Mesendoderm (in vitro differentiated cells): ENCODE measurements around the gene GLDC.
"Not testable (repeated sequence)": the region's sequence is repeated elsewhere in the genome, so short reads cannot be mapped to it uniquely, and the experiment has no call there.

ENCODE experiments used
- DNase-seq: peaks from one replicate; pipeline ENCODE4 v3.0.0; 2013
- H2AK5ac ChIP-seq: 2 replicates; pipeline ENCODE4 v1.6.1; 2013; ENCODE audit warnings: low read length, inconsistent platforms
- H2BK120ac ChIP-seq: 2 replicates; pipeline ENCODE4 v1.6.1; 2013; ENCODE audit warnings: low read depth, mild to moderate bottlenecking, low read length, moderate library complexity, mixed read lengths
- H2BK15ac ChIP-seq: replicated peaks from 2 replicates; pipeline ENCODE4 v1.6.1; 2013; ENCODE audit warnings: low read depth, mild to moderate bottlenecking, moderate library complexity
- H2BK5ac ChIP-seq: 2 replicates; pipeline ENCODE4 v1.6.1; 2013; ENCODE audit warnings: low read length, inconsistent platforms
- H3K18ac ChIP-seq: 2 replicates; pipeline ENCODE4 v1.6.1; 2013; ENCODE audit warnings: mild to moderate bottlenecking, low read length, mixed read lengths
- H3K23ac ChIP-seq: one replicate; pipeline ENCODE4 v1.6.1; 2013; ENCODE audit warnings: low read length
- H3K27ac ChIP-seq: 2 replicates; pipeline ENCODE4 v1.5.1; 2013; ENCODE audit warnings: low read depth, mild to moderate bottlenecking, inconsistent platforms, low read length, moderate library complexity
- H3K27me3 ChIP-seq: 2 replicates; pipeline ENCODE4 v1.6.1; 2013; ENCODE audit warnings: low read length, control low read depth, mild to moderate bottlenecking, inconsistent platforms; ENCODE audit not compliant: insufficient read depth, poor library complexity
- H3K36me3 ChIP-seq: 2 replicates; pipeline ENCODE4 v1.6.1; 2013; ENCODE audit warnings: low read length, inconsistent platforms; ENCODE audit not compliant: control insufficient read depth, insufficient read depth
- H3K4ac ChIP-seq: one replicate; pipeline ENCODE4 v1.6.1; 2013; ENCODE audit warnings: low read depth, mild to moderate bottlenecking, low read length, moderate library complexity
- H3K4me1 ChIP-seq: 2 replicates; pipeline ENCODE4 v1.6.1; 2013; ENCODE audit warnings: low read depth, low read length, inconsistent platforms; ENCODE audit not compliant: control insufficient read depth
- H3K4me2 ChIP-seq: 2 replicates; pipeline ENCODE4 v1.6.1; 2013; ENCODE audit warnings: low read length
- H3K4me3 ChIP-seq: 2 replicates; pipeline ENCODE4 v1.5.1; 2013; ENCODE audit warnings: mild to moderate bottlenecking, low read length
- H3K56ac ChIP-seq: one replicate; pipeline ENCODE4 v1.6.1; 2013; ENCODE audit warnings: low read length
- H3K79me1 ChIP-seq: 2 replicates; pipeline ENCODE4 v1.6.1; 2013; ENCODE audit warnings: low read length, inconsistent platforms
- H3K79me2 ChIP-seq: 2 replicates; pipeline ENCODE4 v1.6.1; 2013; ENCODE audit warnings: mild to moderate bottlenecking, low read length; ENCODE audit not compliant: control insufficient read depth, insufficient read depth
- H3K9ac ChIP-seq: 2 replicates; pipeline ENCODE4 v1.6.1; 2013; ENCODE audit warnings: low read length, inconsistent platforms
- H4K5ac ChIP-seq: one replicate; pipeline ENCODE4 v1.6.1; 2013; ENCODE audit warnings: low read length
- H4K8ac ChIP-seq: one replicate; pipeline ENCODE4 v1.6.1; 2013; ENCODE audit warnings: low read depth, mild to moderate bottlenecking, control low read depth, low read length, moderate library complexity
- WGBS: extraction: QIAGEN DNeasy Blood & Tissue Kit; methylation state at CpG from one replicate; pipeline ENCODE4 v1.1.7; 2013; ENCODE audit warnings: low lambda C conversion rate, missing lambda C conversion rate; ENCODE audit not compliant: insufficient coverage; ENCODE audit errors: extremely low coverage; 5-methylcytosine and 5-hydroxymethylcytosine counted together

Gene GLDC

DNA sequence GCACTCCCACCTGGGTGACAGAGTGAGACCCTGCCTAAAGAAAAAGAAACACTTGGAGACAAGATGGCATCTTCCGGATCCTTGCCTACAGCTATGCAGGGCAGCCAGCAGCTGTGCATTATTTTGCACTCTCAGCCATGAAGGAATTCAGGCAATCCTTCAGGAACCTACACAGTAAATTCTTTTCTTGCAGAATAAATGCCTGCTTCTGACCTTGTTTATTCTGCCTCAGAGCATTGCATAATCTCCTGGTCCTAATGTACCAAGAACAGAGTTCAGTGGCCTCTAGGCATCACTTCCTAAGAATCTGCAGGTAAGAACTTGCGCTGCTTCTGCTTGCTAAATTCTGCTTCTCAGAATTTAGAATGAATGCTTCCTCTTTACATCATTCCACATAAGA is 16.8 kb downstream of the GLDC start:
- Histone ChIP-seq H3K18ac (no peak overlapping the region), H3K4me2 (no peak overlapping the region), H3K79me1 (no peaks in the 10 kb centered on the region), H2BK5ac (no peak overlapping the region), H3K4me3 (no peak overlapping the region), H3K27ac (no peak overlapping the region), H3K23ac (no peak overlapping the region), H4K8ac (no peak overlapping the region), H3K4me1 (peaks cover 25% of the 10 kb centered on the region), H3K56ac (no peak overlapping the region), H4K5ac (no peak overlapping the region), H3K79me2 (no peaks in the 10 kb centered on the region), H3K27me3 (no peaks in the 10 kb centered on the region), H3K4ac (no peak overlapping the region), H2BK120ac (no peak overlapping the region), H2BK15ac (no peak overlapping the region), H2AK5ac (no peak overlapping the region), H3K36me3 (no peaks in the 10 kb centered on the region), H3K9ac (no peak overlapping the region)
- no CpG with 5 or more reads among the region's 2 CpGs for WGBS
- no peak for DNase-seq

DNA sequence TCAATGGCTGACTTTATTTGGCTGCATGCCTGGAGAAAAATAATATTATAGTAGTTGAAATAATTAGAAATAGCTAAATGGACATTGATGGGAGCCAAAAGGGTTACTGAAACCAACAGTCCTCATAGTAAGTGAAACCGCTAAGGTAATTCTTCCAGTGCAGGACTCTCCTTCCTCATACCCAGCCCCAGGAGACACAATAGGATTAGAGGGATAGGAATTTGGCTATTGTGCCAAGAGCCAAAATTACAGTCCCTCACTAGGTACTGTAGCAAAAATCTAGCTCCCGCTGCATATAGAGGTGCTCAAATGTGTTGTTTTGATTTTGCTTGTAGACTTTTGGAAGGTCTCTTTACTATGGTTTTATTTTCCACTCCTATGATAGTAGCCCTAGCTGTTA is 20.2 kb downstream of the GLDC start:
- Histone ChIP-seq H3K27me3 (no peaks in the 10 kb centered on the region), H3K4me2 (no peak overlapping the region), H3K36me3 (no peaks in the 10 kb centered on the region), H4K5ac (no peak overlapping the region), H3K4me1 (peaks cover 17% of the 10 kb centered on the region), H3K27ac (peak overlapping the region; percentile 77), H2BK120ac (no peak overlapping the region), H3K79me2 (no peaks in the 10 kb centered on the region), H3K9ac (no peak overlapping the region), H3K18ac (peak overlapping the region; percentile 70), H3K4me3 (no peak overlapping the region), H4K8ac (no peak overlapping the region), H3K56ac (peak overlapping the region; percentile 72), H3K23ac (no peak overlapping the region), H2BK15ac (peak overlapping the region; percentile 77), H2BK5ac (no peak overlapping the region), H2AK5ac (no peak overlapping the region), H3K79me1 (no peaks in the 10 kb centered on the region), H3K4ac (no peak overlapping the region)
- WGBS: no CpG with 5 or more reads among the region's 2 CpGs
- peak; percentile 56 for DNase-seq

DNA sequence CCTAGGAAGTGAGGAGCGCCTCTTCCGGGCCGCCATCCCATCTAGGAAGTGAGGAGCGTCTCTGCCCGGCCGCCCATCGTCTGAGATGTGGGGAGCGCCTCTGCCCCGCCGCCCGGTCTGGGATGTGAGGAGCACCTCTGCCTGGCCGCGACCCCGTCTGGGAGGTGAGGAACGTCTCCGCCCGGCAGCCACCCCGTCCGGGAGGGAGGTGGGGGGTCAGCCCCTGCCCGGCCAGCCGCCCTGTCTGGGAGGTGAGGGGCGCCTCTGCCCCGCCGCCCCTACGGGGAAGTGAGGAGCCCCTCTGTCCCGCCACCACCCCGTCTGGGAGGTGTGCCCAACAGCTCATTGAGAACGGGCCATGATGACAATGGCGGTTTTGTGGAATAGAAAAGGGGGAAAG is 22.7 kb downstream of the GLDC start:
- H2AK5ac ChIP-seq, H3K56ac ChIP-seq, H2BK5ac ChIP-seq, H3K18ac ChIP-seq, H3K27me3 ChIP-seq, H3K27ac ChIP-seq, DNase-seq, H3K4ac ChIP-seq, H2BK15ac ChIP-seq, H3K4me3 ChIP-seq, H4K5ac ChIP-seq, H4K8ac ChIP-seq, H2BK120ac ChIP-seq, H3K9ac ChIP-seq, H3K79me1 ChIP-seq, H3K79me2 ChIP-seq, H3K36me3 ChIP-seq, H3K4me2 ChIP-seq, H3K23ac ChIP-seq: not testable (repeated sequence)
- peaks cover 15% of the 10 kb centered on the region for H3K4me1 ChIP-seq
- no CpG with 5 or more reads among the region's 29 CpGs for WGBS

DNA sequence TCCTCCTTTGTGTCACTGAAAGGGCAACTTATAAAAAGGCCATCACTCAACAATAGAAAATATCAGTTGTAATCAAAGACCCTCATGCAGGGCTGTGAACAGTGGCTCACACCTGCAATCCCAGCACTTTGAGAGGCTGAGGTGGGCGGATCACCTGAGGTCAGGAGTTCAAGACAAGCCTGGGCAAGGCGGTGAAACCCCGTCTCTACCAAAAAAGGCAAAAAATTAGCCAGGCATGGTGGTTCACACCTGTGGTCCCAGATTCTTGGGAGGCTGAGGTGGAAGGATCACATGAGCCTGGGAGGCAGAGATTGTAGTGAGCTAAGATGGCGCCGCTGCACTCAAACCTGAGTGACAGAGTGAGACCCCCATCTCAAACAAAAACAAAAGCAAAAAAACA is 24.7 kb downstream of the GLDC start:
- no peak overlapping the region for H3K27ac ChIP-seq
- H3K18ac ChIP-seq: no peak overlapping the region

DNA sequence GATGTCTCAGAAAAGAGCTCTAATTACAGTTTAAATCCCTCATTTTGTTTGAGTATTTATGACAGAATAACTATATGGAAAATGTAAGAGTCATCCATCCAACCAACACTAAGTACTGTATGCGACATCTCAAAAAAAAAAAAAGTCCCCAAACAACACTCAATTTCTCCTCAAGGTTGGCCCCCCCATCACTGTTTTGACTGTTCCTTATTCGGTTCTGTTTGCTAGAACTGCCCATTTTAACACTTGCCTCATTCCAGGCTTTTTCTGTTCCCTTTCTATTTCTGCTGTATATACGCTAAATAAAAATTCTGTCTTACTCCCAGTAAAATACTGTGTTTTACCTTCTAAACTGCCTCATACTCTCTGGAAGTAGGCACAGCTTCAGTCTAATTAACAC is 25.2 kb downstream of the GLDC start:
- Histone ChIP-seq H3K18ac (no peak overlapping the region), H3K23ac (no peak overlapping the region), H3K9ac (no peak overlapping the region), H3K56ac (no peak overlapping the region), H3K27me3 (no peaks in the 10 kb centered on the region), H4K8ac (no peak overlapping the region), H2BK5ac (no peak overlapping the region), H3K4me2 (no peak overlapping the region), H3K4ac (no peak overlapping the region), H3K27ac (no peak overlapping the region), H2BK15ac (no peak overlapping the region), H3K79me1 (no peaks in the 10 kb centered on the region), H4K5ac (no peak overlapping the region), H2BK120ac (no peak overlapping the region), H2AK5ac (no peak overlapping the region), H3K4me1 (peaks cover 5% of the 10 kb centered on the region), H3K36me3 (no peaks in the 10 kb centered on the region), H3K4me3 (no peak overlapping the region), H3K79me2 (no peaks in the 10 kb centered on the region)
- no CpG with 5 or more reads among the region's 3 CpGs for WGBS
- DNase-seq: no peak

More for the DNA sequence above, 24.7 kb downstream of the GLDC start:
- no peak overlapping the region for H3K9ac ChIP-seq
- H2BK120ac ChIP-seq: no peak overlapping the region
- no peak overlapping the region for H3K56ac ChIP-seq
- H2BK15ac ChIP-seq: no peak overlapping the region
- H3K4ac ChIP-seq: no peak overlapping the region
- H3K4me3 ChIP-seq: no peak overlapping the region
- H3K36me3 ChIP-seq: no peaks in the 10 kb centered on the region
- no peak overlapping the region for H3K4me2 ChIP-seq
- H2AK5ac ChIP-seq: no peak overlapping the region
- no peaks in the 10 kb centered on the region for H3K79me2 ChIP-seq
- H2BK5ac ChIP-seq: no peak overlapping the region
- peaks cover 9% of the 10 kb centered on the region for H3K4me1 ChIP-seq
- WGBS: no CpG with 5 or more reads among the region's 5 CpGs
- H3K27me3 ChIP-seq: no peaks in the 10 kb centered on the region
- DNase-seq: no peak
- H3K23ac ChIP-seq: no peak overlapping the region
- no peak overlapping the region for H4K5ac ChIP-seq
- no peaks in the 10 kb centered on the region for H3K79me1 ChIP-seq
- no peak overlapping the region for H4K8ac ChIP-seq

DNA sequence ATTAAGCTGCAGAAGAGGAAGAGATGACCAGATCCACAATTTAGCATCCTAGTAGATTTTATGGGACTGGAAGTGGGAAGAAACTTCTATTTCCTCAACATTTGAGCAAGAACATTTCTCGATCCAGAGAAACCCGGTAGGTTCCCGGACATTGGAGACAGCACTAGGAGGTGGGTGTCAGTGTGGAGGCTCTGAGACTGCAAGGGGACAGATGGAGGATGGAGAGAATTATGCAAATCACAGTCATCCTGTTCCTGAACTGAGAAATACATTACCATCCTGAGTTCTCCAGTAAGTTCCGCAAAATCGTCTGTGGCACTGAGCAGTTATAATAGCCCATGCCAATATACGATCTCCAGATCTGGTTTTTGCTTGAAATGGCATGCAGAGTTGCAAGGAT is 25.6 kb downstream of the GLDC start:
- H2BK120ac ChIP-seq: no peak overlapping the region
- H3K4me3 ChIP-seq: no peak overlapping the region
- no peaks in the 10 kb centered on the region for H3K27me3 ChIP-seq
- H3K18ac ChIP-seq: no peak overlapping the region
- no peak overlapping the region for H3K56ac ChIP-seq
- no peak overlapping the region for H4K8ac ChIP-seq
- H3K4ac ChIP-seq: no peak overlapping the region
- H3K9ac ChIP-seq: no peak overlapping the region
- WGBS: no CpG with 5 or more reads among the region's 6 CpGs
- no peak for DNase-seq
- H2AK5ac ChIP-seq: no peak overlapping the region
- H3K23ac ChIP-seq: no peak overlapping the region
- H2BK5ac ChIP-seq: no peak overlapping the region
- H2BK15ac ChIP-seq: no peak overlapping the region
- H3K79me1 ChIP-seq: no peaks in the 10 kb centered on the region
- H4K5ac ChIP-seq: no peak overlapping the region
- H3K36me3 ChIP-seq: no peaks in the 10 kb centered on the region
- no peaks in the 10 kb centered on the region for H3K79me2 ChIP-seq
- H3K27ac ChIP-seq: no peak overlapping the region
- H3K4me1 ChIP-seq: peaks cover under 1% of the 10 kb centered on the region
- H3K4me2 ChIP-seq: no peak overlapping the region
